NOMO-1 treated with dmso at 0.1 percent for 144 hours (cell line): ENCODE measurements around the gene GRIK2.
"Not testable (repeated sequence)": the region's sequence is repeated elsewhere in the genome, so short reads cannot be mapped to it uniquely, and the experiment has no call there.

Source experiments
- DNase-seq: peaks from one replicate; lab custom pipeline; 2025; ENCODE audit not compliant: unreplicated experiment; lab: John Stamatoyannopoulos, UW

The GRIK2 gene

GRCh38 chr6:101626269-101626668 is 232.8 kb downstream of the GRIK2 start:
- DNase-seq, result no peak

DNA sequence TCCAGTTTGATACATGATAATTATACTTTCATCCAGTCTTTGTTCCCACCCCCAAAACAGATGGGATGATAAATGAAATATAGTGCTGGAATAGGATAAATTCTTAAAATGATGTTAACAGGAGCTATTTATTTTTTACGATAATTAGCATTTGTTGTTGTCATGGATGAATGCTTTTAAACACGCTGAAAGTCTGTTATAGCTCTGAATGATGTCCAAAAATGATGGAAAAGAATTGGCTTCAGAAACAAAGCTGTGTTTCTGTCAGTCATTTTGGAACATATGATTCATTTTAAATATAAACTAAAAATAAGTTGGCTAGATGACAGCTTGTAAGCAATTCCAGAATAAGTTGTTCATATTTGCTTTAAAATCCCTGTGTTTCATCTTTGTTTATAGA is 237.4 kb downstream of the GRIK2 start:
- no peak for DNase-seq

- no peak for DNase-seq
Observed at GRCh38 chr6:101633081-101633480, 239.6 kb downstream of the GRIK2 start.

DNA sequence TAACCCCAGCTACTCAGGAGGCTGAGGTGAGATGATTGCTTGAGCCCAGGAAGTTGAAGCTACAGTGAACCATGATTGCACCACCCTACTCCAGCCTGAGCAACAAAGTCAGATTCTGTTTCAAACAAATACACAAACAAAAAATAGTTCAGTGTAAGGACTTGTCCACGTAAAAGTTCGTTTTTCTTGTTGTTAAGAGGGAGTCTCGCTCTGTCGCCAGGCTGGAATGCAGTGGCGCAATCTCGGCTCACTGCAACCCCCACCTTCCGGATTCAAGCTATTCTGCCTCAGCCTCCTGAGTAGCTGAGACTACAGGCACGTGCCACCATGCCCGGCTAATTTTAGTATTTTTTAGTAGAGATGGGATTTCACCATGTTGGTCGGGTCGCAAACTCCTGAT is 245.4 kb downstream of the GRIK2 start:
- DNase-seq, result not testable (repeated sequence)

DNA sequence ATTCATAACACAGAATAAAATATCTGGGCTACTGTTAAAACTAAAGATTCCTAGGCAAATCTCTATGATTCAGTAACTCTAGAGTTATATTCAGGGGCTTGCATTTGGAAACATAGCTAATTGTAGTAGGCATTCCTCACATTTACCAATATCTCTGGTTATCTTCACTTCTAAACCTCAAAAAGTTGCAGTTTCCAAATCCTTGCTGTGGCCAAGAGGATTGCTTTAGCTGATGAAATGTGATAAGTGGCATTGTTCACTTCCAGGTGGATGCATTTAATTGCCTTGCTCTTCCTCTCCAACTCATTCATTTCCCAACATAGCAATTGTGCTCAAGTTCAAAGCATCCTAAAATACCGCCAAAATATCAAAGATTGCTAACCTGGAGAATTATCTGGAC is 246.6 kb downstream of the GRIK2 start:
- no peak for DNase-seq

GRCh38 chr6:101645770-101646169 is 252.3 kb downstream of the GRIK2 start:
- no peak for DNase-seq

GRCh38 chr6:101650402-101651100 is 257.0 kb downstream of the GRIK2 start:
- no peak for DNase-seq

- DNase-seq, result no peak
Observed at GRCh38 chr6:101652079-101652478, 258.6 kb downstream of the GRIK2 start.

GRCh38 chr6:101655109-101655508 is 261.6 kb downstream of the GRIK2 start:
- DNase-seq, result no peak

DNA sequence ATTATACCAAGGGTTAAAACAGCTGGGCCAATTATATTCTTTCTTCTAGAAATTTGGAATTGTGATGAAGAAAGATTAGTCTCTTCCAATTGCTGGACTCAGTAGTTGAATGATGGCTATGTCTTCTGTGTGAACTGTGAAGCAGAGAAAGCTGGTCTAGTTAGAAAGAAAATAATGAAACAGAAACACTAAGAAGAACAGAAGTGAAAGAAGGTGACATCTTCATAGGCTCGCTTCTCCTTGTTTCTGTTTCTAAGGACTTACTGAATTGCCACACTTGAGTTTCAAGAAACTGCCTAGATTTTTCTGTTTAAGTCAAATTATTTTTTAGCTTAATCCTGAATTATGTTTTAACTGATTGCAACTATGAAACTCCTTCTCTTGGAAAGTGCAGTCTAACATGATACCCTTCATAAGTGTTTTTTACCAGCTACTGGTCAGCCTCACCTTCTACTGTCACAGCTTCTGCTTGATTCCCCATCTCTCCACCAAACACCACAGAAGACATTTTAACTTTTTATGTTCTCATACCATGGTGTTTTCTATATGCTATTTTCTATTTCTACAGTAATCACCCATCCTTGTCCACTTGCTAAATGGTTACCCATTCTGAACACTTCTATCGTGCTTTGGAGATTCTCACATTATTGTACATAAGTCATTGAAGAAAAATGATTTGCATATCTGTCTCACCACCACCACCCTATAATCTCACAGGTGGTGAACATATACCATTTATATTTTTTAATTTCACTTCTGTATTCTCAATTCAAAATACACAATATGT is 268.8 kb downstream of the GRIK2 start:
- DNase-seq, result no peak

DNA sequence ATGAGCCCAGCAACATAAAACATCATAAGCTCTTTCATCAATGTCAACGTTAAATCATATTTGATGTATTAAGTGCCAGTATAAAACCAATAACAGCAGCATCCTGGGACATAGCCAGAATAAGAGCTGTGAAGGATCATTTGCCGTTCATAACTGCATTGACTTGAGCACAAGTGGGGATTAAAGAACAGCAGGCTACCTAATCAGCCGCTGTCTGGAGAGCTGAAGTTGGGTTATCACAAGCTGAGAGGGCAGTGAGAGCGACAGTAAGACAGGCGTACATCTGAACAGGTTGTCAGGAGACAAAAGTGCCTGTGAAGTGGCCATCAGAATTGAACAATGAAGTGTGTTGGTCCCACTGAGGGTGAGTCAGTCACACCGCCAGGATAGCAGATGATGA is 269.6 kb downstream of the GRIK2 start:
- no peak for DNase-seq

GRCh38 chr6:101666256-101666655 is 272.7 kb downstream of the GRIK2 start:
- no peak for DNase-seq

GRCh38 chr6:101668496-101669030 is 275.1 kb downstream of the GRIK2 start:
- no peak for DNase-seq

GRCh38 chr6:101676187-101676586 is 282.7 kb downstream of the GRIK2 start:
- no peak for DNase-seq

- no peak for DNase-seq
Observed at GRCh38 chr6:101682937-101683336, 289.4 kb downstream of the GRIK2 start.

DNA sequence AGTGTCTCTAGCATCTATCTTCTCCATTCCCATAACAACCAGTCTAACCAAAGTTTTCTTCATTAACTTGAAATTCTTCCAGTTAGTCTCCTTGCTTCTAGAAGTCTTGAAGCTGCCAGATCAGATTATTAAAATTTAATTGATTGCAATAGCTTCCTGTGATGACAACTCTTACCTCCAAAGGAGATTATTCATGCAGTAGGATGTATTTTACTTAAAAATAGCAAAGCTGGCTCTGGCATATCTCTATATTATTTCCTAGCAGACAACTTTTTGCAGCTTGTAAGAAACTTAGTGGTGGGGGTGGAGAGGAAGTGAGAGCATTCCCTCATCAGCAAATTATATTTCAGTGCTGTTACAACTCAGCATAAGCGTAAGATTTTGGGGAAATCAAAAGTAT is 290.4 kb downstream of the GRIK2 start:
- no peak for DNase-seq

GRCh38 chr6:101686653-101687052 is 293.1 kb downstream of the GRIK2 start:
- DNase-seq, result no peak

DNA sequence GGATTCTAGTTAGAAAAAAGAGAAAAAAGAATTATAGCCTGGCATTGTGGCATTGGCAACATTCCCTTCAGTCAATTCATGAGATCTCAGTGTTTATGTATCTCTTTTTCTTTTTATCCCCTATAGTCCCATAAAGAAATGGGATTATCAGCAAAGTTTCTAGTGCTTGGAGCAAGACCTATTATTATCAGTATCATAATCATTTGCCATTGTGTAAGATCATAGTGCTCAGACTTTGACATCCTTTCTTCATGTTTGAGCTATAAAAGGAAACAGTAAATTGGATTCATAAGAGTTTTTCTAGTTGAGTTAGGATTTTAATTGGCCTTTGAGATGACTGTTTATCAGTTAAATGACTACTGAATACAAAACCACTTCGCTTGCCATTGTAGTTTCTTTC is 295.6 kb downstream of the GRIK2 start:
- no peak for DNase-seq

DNA sequence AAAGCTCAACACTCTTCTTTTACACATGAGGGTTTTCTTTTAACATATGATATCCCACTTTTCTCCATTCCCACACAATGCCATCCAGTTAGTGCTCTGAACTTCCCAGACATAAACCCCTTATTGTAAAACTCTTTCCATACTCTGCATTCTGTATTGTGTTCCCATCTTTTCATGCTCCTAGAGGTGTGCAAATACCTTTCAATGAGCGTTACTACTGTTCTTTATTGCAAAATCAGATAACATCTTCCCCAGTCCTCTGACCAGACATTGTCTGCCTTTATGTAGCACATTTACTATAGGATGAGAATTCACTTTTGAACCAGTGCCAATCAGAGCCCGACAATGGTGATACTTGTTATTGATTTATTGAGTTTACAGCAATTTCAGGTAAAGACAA is 296.2 kb downstream of the GRIK2 start:
- no peak for DNase-seq

DNA sequence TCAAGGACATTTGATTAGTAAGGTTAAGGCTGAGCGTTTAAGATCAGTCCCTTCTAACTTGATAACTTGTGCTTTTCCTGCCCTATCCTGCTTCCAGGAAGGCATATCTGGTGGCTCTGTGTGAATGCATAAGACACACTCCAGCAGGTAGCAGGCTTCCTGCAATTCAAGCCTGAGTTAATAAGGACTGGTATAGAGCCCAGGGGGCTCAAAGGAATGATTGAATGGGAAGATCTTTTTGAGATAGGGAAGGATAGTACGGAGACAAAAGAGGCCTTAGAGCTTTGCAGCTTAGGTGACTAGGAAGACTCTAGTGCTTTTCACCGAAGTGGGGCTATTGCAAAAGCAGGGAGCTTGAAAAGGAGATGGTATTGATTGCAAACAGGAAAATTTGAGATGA is 307.1 kb downstream of the GRIK2 start:
- DNase-seq, result no peak

- DNase-seq, result no peak
Observed at GRCh38 chr6:101703311-101703710, 309.8 kb downstream of the GRIK2 start.

DNA sequence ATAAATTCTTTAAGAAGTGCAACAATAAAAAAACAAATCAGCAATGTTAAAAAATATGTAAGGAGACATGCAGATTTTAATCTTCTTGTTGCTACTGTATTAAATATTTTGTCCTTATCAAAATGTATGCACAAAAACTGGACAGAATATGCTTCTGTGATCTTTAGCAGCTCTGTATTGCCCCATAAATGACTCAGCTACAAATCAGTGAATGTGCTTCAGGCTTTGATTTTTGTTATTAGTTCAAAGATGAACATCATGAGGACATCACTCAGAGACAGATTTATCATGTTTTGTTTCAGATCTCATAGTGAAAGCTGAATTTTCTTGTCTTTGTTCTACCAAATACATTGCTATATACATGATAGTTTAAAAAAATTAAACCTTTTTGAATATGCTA is 312.4 kb downstream of the GRIK2 start:
- DNase-seq, result no peak
